D721Med (cell line): Measurements from ENCODE around the gene ZDHHC7.

Experiments
- DNase-seq: peaks from one replicate; pipeline ENCODE4 v3.0.0; 2011; ENCODE audit warnings: low spot score; ENCODE audit not compliant: insufficient read length
- FAIRE-seq: peaks from 2 replicates; lab custom pipeline; 2011; peaks lifted over from hg19 to GRCh38; lab: Jason Lieb, UNC
- TF ChIP-seq, protein P1 (sequence below): IDR thresholded peaks from 2 replicates; pipeline ENCODE4 v1.5.1; 2012; ENCODE audit warnings: mild to moderate bottlenecking, control low read depth; ENCODE audit not compliant: insufficient read depth; ENCODE audit errors: missing control alignments

The ZDHHC7 gene

DNA sequence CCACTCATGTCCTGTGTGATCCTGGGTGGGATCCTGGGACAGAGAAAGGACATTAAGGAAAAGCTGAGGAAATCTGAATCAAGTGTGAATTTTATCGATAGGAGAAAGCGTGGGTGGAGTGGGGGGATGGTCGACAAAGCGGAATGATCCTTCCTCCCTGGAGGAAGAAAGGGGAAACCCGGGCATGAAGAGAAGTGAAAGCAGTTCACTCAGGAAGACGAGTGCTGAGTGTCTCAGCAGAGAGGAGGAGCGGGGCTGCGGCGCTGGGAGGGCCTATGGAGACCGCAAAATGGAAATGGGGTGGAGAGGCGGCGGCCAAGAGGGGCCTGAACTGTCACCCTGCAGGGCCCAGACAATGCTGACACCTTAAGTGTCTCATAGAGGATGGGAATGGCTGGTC, 8.7 kb downstream of the ZDHHC7 start:
- TF ChIP-seq, protein P1, sequence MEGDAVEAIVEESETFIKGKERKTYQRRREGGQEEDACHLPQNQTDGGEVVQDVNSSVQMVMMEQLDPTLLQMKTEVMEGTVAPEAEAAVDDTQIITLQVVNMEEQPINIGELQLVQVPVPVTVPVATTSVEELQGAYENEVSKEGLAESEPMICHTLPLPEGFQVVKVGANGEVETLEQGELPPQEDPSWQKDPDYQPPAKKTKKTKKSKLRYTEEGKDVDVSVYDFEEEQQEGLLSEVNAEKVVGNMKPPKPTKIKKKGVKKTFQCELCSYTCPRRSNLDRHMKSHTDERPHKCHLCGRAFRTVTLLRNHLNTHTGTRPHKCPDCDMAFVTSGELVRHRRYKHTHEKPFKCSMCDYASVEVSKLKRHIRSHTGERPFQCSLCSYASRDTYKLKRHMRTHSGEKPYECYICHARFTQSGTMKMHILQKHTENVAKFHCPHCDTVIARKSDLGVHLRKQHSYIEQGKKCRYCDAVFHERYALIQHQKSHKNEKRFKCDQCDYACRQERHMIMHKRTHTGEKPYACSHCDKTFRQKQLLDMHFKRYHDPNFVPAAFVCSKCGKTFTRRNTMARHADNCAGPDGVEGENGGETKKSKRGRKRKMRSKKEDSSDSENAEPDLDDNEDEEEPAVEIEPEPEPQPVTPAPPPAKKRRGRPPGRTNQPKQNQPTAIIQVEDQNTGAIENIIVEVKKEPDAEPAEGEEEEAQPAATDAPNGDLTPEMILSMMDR = no peak
- DNase-seq (no peak), FAIRE-seq (no peak)

DNA sequence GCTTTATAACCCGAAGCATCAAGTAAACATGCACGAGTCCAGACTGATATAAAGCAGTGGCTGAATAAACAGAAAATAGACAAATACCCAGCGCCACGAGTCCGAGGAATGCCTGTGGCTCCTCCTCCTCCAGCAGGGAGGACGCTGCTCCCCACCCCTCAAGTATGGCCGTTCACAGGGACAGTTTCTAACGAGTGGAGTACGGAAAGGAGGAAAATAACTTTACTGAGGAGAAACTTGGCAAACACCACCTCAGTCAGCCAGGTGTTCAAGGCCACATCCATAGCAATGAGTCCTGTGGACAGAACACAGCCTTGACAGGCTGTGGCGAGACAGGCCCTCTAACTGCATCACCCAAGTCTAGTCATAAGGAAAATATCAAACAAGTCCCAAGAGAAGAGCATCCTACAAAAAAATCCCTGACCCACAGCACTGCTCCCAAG, 9.2 kb downstream of the ZDHHC7 start:
- FAIRE-seq (no peak), DNase-seq (no peak)
- TF ChIP-seq, protein P1 = no peak

DNA sequence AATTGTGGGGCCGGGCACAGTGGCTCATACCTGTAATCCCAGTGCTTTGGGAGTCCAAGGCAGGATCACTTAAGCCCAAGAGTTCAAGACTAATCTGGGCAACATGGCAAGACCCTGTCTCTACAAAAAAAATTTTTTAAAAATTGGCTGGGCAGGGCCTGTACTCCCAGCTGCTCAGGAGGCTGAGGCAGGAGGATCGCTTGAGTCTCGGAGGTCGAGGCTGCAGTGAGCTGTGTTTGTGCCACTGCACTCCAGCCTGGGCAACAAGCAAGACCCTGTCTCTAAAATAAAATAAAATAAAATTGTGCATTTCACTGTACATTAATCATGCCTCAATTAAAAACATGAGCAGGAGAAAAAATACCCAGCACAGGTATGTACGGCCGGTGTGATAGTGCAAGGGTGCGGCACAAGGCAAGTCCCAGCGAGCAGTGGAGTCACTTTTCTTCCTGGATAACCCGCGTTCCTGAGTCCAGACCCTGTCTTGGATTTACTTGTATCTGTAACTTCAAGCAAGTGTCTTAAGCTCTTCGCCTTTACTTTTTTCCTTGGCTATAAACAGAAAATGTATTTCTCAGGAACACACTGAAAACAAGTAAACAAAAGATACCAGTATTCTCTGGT, 11.4 kb downstream of the ZDHHC7 start:
- TF ChIP-seq, protein P1 = no peak
- DNase-seq (no peak), FAIRE-seq (no peak)

GRCh38 chr16:84999200-84999599, 12.1 kb downstream of the ZDHHC7 start:
- TF ChIP-seq, protein P1 = no peak
- DNase-seq (no peak), FAIRE-seq (no peak)

DNA sequence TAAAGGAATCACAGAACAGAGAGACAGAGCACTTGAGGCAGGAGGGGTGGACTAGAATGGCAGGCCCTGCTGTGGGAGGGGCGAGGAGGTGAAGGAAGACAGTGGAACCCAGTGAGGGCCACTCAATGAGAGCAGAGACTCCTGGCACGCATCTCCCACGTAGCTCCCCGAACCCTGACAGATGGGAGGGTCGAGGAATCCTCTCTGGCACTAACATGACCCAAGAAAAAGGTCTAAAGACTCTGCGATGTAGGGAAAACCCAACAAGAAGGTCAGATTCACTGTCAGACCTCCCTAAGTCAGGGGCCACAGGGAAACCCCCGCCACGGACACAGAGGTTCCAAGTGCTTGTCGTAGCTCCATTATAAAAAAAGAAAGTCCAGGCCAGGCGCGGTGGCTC, 15.0 kb downstream of the ZDHHC7 start:
- TF ChIP-seq, protein P1 = no peak
- DNase-seq (no peak), FAIRE-seq (no peak)

DNA sequence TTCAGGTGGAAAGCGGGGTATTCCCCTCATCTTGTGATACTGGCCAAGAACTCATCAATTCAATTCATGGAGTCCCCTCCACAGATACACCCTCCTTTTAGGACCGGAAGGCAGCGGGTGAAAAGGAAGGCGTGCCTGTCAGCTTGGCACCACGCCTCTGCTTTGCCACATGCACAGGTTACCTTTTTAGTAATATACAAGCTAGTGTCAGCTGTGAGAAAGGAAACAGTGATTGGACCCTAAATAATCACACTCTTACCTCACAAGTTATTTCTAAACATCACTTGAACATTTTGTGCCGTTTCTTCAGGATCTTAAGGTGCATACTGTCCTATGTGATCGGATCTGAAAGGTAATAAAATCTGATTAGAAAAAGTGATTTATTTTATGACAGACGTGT, 15.7 kb downstream of the ZDHHC7 start:
- FAIRE-seq (no peak), DNase-seq (no peak)
- TF ChIP-seq, protein P1 = no peak

DNA sequence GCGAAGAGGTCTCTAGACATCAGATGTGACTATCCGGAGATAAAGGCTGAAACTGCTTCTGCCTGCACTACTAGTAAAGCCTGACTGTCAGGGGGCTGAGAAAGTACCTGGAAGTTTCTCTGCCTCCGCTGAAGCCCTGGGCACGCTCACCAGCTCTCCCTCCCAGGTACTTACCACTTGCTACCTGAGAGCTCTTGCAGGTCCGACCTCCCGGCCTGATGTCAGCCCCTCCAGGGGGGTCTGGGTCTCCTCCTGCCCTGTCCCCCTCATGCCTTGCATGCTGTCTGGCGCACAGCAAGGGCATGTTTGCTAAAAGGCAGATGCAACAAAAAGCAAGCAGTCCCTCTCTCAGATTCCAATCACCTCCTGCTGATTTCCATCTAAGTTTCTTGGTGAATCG, 17.4 kb downstream of the ZDHHC7 start:
- FAIRE-seq = no peak
- no peak for DNase-seq
- TF ChIP-seq, protein P1 = no peak
